ENCODE data around the gene CRISPLD2.

CRISPLD2 gene

DNA sequence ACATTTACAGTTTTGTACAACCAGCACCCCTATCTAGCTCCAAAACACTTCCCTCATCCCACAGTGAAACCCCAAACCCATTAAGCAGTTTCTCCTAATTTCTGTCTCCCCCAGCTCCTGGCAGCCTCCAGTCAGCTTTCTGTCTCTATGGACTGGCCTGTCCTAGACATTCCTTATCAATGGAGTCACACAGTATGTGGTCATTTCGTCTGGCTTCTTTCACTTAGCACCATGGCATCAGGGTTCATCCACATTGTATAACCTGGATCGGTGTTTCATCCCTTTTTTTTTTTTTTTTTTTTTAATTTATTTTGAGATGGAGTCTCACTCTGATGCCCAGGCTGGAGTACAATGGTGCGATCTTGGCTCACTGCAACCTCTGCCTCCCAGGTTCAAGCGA lies 123.0 kb downstream of the CRISPLD2 start:
- TF ChIP-seq SPI1 (IDR thresholded peaks at IDR 0.05; ENCODE audit: borderline replicate concordance, low read depth): no peak
- TF ChIP-seq, protein P1, sequence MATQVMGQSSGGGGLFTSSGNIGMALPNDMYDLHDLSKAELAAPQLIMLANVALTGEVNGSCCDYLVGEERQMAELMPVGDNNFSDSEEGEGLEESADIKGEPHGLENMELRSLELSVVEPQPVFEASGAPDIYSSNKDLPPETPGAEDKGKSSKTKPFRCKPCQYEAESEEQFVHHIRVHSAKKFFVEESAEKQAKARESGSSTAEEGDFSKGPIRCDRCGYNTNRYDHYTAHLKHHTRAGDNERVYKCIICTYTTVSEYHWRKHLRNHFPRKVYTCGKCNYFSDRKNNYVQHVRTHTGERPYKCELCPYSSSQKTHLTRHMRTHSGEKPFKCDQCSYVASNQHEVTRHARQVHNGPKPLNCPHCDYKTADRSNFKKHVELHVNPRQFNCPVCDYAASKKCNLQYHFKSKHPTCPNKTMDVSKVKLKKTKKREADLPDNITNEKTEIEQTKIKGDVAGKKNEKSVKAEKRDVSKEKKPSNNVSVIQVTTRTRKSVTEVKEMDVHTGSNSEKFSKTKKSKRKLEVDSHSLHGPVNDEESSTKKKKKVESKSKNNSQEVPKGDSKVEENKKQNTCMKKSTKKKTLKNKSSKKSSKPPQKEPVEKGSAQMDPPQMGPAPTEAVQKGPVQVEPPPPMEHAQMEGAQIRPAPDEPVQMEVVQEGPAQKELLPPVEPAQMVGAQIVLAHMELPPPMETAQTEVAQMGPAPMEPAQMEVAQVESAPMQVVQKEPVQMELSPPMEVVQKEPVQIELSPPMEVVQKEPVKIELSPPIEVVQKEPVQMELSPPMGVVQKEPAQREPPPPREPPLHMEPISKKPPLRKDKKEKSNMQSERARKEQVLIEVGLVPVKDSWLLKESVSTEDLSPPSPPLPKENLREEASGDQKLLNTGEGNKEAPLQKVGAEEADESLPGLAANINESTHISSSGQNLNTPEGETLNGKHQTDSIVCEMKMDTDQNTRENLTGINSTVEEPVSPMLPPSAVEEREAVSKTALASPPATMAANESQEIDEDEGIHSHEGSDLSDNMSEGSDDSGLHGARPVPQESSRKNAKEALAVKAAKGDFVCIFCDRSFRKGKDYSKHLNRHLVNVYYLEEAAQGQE (IDR thresholded peaks at IDR 0.05; ENCODE audit: insufficient replicate concordance, low read depth): no peak
- TF ChIP-seq, protein P2, sequence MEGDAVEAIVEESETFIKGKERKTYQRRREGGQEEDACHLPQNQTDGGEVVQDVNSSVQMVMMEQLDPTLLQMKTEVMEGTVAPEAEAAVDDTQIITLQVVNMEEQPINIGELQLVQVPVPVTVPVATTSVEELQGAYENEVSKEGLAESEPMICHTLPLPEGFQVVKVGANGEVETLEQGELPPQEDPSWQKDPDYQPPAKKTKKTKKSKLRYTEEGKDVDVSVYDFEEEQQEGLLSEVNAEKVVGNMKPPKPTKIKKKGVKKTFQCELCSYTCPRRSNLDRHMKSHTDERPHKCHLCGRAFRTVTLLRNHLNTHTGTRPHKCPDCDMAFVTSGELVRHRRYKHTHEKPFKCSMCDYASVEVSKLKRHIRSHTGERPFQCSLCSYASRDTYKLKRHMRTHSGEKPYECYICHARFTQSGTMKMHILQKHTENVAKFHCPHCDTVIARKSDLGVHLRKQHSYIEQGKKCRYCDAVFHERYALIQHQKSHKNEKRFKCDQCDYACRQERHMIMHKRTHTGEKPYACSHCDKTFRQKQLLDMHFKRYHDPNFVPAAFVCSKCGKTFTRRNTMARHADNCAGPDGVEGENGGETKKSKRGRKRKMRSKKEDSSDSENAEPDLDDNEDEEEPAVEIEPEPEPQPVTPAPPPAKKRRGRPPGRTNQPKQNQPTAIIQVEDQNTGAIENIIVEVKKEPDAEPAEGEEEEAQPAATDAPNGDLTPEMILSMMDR (IDR thresholded peaks at IDR 0.05; ENCODE audit: insufficient read depth, low read length): no peak
- TF ChIP-seq GABPA (IDR thresholded peaks at IDR 0.05; ENCODE audit: low read depth): no peak
- H3K27me3 ChIP-seq (ENCODE audit: insufficient read depth, poor library complexity, severe bottlenecking): no peaks in the 10 kb centered on the region
- no peak for DNase-seq (ENCODE audit: low read depth in 1 of 2, low spot score in 1 of 2)
- no peak overlapping the region for H3K27ac ChIP-seq (replicated peaks)
- no peak overlapping the region for H3K4me3 ChIP-seq (replicated peaks; ENCODE audit: insufficient read depth, low read length)

DNA sequence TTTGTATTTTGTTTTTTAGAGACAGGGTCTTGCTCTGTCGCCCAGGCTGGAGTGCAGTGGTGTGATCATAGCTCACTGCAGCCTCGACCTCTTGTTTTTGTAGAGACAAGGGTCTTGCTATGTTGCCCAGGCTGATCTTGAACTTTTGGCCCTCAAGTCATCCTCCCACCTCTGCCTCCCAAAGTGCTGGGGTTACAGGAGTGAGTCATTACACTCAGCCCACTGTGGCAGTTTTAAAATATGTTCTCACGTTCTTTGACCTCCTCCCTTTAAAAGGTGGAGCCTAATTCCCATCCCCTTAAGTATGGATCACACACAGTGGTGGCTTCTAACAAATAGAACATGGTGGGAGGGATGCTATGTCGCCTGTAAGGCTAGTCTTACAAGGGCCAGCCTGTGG lies 123.8 kb downstream of the CRISPLD2 start:
- TF ChIP-seq, protein P2 (IDR thresholded peaks at IDR 0.05; ENCODE audit: insufficient read depth, low read length): no peak
- TF ChIP-seq GABPA (IDR thresholded peaks at IDR 0.05; ENCODE audit: low read depth) (no peak), SPI1 (IDR thresholded peaks at IDR 0.05; ENCODE audit: borderline replicate concordance, low read depth) (no peak)
- TF ChIP-seq, protein P1 (IDR thresholded peaks at IDR 0.05; ENCODE audit: insufficient replicate concordance, low read depth): no peak
- Histone ChIP-seq H3K27me3 (ENCODE audit: insufficient read depth, poor library complexity, severe bottlenecking) (no peaks in the 10 kb centered on the region), H3K4me3 (replicated peaks; ENCODE audit: insufficient read depth, low read length) (no peak overlapping the region), H3K27ac (replicated peaks) (no peak overlapping the region)
- no peak for DNase-seq (ENCODE audit: low read depth in 1 of 2, low spot score in 1 of 2)

DNA sequence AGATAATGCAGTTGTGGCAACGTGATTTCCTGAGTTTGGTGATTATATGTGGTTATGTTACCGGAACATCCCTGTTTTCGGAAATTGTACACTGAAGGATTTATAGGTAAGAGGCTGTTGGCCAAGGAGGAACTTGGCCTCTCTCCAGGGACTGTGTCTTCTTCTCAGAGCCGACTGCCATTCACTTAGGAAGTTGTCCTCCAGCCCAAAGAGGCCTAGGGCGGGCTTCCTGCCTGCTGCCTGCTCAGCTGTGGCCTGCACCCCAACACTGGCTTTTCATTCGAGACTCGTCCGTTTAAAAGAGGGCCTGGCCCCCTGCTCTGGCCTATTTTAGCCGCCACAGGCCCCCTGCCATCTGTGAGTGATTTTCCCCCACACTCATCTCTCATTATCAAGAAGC lies 127.2 kb downstream of the CRISPLD2 start:
- H3K4me3 ChIP-seq (replicated peaks; ENCODE audit: insufficient read depth, low read length): no peak overlapping the region
- H3K27ac ChIP-seq (replicated peaks): peak overlapping the region; percentile 37
- no peak for TF ChIP-seq GABPA (IDR thresholded peaks at IDR 0.05; ENCODE audit: low read depth)
- TF ChIP-seq, protein P1 (IDR thresholded peaks at IDR 0.05; ENCODE audit: insufficient replicate concordance, low read depth): no peak
- TF ChIP-seq, protein P2 (IDR thresholded peaks at IDR 0.05; ENCODE audit: insufficient read depth, low read length): no peak
- no peak for TF ChIP-seq POLR2AphosphoS5 (IDR thresholded peaks at IDR 0.05; ENCODE audit: low read depth)
- no peak for TF ChIP-seq SPI1 (IDR thresholded peaks at IDR 0.05; ENCODE audit: borderline replicate concordance, low read depth)
- no peaks in the 10 kb centered on the region for H3K27me3 ChIP-seq (ENCODE audit: insufficient read depth, poor library complexity, severe bottlenecking)
- DNase-seq (ENCODE audit: low read depth in 1 of 2, low spot score in 1 of 2): peak in 1 of 2 experiments; percentile 81

All from HL-60 (cell line).